NCI-H2196 treated with DMSO at 0.1 percent for 48 hours (cell line): Measurements from ENCODE around the gene ANKLE2.
"Not testable (repeated sequence)": the region's sequence is repeated elsewhere in the genome, so short reads cannot be mapped to it uniquely, and the experiment has no call there.

Experiments used
- DNase-seq: peaks from one replicate; lab custom pipeline; 2025; ENCODE audit not compliant: unreplicated experiment; lab: John Stamatoyannopoulos, UW

The ANKLE2 gene

DNA sequence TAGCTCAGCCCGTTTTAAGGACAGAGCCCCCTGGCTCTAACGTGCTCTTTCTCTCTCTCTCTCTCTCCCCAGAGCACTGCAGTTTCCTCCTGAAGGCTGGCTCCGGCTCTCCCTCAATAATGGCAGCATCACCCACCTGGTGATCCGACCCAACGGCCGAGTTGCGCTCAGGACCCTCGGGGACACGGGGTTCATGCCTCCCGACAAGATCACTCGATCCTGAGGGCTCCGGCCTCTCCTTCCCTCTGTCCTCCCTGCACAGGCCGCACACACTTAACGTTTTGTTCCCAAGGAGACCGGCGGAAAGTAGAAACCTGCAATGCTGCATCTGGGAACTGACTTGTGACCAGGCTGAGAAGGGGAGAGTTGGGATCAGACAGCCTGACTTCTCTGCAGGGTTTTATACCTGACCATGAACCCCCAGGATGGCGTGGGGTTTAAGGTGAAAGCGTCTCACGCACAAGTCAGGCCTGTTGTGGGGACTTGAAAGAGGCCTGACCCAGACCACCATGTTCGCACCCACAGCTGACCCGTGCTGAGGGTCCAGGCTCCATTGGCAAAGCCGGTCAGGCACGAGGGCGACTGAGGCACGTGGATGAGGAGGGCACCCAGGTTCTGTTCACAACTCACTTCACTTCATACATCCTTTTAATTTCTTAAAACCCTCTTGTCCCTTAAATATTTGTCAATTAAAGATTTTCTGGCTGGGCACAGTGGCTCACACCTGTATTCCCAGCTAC lies 40.9 kb downstream of the ANKLE2 start:
- no peak for DNase-seq

DNA sequence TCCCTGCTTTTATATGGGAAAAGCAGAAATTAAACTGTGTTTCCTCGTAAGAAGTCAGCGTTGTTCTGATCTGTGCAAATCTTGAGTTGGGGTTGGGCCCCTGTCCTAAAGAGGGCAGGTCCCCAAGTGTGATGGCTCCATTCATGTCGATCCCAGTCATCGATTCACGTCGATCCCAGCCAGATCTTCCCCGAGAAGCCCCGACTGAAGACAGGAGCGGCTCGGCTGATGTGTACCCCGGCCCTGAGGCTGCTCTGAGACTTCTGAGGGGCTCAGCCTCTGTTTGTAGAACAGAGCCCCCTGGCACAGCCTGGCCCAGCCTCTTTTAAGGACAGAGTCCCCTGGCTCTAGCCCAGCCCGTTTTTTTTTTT lies 41.7 kb downstream of the ANKLE2 start:
- DNase-seq = no peak

DNA sequence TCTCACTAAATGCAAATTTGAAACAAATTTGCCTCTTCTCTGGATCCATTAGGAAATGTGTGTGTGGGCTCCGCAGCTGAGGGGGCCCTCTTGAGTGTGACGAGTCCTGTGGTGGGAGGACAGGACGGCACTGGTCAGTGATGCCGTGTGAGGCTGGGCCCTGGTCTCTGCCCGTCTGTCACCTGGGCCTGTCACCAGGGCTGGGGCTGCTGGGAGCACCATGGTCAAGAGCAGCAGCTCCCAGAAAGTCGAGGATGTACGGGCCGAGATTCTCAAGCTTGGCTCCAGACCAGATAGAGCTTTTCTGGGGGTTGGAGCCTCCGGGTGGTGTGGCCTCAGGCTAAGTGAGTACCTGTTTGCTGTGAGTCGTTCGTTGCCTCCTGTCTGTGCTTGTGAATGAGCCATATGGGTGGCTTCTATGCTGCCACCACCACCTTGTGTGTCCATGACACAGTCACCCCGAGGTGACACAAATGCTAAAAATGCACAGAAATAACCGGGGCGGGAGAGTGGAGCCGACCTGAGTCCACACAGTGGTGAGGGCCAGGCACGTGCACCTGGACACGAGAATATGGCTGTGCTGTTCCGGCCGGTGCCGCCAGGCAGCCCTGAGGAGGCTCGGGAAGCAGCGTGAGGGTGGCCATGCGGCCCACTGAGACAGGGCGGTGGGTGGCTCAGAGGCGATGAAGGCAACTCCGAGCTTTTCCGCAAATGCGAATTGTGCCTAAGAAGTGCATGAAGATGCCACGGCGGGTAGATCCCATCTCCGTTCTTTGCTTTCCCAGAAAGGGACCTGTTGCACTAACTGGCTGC lies 42.3 kb downstream of the ANKLE2 start:
- no peak for DNase-seq

DNA sequence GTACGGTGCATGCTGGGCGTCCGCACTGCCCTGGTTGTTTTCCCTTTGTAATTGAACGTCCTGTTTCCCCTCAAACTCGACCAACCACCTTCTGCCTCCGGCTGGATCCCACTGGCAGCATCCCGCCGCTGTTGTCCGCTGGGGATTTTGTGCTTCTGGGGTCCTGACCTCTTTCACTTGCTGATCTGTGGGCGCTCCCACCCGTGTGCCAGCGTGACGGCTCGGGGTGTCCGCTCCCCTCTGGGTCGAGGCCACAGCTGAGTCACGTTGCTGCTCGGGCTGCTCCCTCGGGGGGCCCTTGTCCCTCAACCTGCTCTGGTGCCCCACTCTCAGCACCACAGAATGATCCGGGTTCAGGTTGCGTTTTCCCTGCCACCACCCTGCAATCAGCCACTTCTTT lies 43.0 kb downstream of the ANKLE2 start:
- DNase-seq = no peak

DNA sequence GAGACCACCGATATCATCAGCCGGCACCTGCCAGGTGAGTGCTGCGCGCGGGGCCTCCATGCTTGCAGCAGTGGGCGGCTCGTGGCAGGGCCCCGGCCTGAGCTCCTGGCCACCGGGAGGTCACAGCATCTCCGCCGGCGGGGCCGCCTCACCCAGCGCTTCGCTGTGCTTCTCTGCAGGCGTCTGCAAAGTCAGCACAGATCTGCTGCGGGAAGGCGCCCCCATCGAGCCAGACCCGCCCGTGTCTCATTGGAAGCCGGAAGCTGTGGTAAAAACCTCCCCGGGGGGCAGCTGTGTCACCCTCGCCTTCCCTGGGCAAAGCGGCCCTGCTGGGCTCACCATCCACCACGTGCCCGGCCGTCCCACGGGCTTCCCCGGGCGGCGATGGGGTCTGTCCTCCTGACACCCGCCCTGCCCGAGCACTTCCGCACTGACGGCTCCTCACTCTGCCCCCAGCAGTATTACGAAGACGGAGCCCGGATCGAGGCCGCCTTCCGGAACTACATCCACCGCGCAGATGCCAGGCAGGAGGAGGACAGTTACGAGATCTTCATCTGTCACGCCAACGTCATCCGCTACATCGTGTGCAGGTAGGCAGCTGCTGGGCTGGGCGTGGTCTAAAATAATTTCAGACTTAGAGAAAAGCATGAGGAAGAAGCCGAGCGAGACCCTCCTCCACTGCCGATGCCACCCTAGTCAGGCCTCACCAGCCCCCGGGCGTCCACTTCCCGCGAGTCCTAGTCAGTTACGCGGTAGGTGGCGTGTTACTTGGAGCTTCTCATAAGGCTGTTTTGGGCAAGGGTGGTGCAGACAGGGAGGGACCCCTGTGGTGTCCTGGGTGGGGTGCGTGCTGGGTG lies 43.9 kb downstream of the ANKLE2 start:
- no peak for DNase-seq

DNA sequence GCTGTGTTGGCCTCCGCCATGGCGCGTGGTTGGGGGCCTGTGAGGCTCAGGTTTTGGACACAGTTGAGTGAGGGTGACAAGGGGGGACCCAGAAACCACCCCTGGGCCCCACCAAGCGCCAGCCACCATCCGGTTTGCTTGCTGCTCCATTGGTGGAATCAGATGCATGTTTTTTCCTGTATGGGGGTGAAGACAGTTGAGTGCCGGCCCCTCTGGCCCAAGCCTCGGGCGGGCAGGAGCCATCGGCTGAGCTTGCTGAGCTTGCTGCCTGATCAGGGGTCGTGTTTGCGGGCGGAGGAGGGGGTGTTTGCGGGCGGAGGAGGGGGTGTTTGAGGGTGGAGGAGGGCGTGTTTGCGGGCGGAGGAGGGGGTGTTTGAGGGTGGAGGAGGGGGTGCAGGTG lies 44.6 kb downstream of the ANKLE2 start:
- no peak for DNase-seq

DNA sequence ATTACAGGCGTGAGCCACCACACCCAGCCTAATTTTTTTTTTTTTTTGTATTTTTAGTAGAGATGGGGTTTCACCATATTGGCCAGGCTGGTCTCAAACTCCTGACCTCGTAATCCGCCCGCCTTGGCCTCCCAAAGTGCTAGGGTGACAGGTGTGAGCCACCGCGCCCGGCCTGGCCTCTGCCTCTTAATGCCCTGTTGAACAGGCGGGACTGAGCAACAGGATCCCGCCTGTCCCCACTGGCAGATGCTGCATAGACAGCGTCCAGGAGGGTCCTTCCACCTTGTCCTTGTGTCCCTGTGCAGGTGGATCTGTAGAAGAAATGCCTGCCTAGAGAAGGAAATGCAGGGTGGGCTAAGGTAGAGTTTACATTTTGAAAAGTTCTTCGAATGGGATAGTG lies 45.3 kb downstream of the ANKLE2 start:
- no peak for DNase-seq

DNA sequence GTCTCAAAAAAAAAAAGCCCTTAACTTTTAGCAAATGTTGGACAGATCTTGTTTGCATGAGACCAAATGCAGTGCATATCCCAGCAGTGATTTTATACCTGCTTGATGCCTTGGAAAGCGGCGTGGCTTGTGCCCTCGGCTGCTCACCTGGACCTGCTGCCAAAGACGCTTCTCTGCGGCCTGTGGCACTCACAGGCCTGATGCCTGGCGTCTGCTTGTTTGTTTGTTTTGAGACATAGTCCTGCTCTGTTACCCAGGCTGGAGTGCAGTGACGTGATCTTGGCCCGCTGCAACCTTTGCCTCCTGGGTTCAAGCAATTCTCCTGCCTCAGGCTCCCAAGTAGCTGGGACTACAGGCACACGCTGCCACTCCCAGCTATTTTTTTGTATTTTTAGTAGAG lies 45.8 kb downstream of the ANKLE2 start:
- no peak for DNase-seq

DNA sequence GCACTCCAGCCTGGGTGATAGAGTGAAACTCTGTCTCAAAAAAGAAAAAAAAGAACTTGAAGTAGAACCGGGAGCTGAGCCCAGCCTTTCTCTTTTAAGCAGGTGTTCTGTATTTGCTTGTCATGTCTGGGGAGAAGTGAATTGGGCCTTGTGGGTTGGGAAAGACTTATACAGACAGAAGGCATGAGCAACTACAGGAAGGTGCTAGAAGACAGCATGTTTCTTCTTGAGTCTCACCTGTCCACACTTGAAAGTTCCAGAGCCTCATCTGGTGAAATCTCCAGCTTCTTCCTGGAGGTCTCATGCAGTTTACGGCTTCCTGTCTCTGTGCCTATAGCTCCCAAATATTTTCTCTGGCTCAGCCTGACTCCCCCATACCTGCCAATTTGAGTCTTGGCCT lies 48.5 kb downstream of the ANKLE2 start:
- DNase-seq = no peak

DNA sequence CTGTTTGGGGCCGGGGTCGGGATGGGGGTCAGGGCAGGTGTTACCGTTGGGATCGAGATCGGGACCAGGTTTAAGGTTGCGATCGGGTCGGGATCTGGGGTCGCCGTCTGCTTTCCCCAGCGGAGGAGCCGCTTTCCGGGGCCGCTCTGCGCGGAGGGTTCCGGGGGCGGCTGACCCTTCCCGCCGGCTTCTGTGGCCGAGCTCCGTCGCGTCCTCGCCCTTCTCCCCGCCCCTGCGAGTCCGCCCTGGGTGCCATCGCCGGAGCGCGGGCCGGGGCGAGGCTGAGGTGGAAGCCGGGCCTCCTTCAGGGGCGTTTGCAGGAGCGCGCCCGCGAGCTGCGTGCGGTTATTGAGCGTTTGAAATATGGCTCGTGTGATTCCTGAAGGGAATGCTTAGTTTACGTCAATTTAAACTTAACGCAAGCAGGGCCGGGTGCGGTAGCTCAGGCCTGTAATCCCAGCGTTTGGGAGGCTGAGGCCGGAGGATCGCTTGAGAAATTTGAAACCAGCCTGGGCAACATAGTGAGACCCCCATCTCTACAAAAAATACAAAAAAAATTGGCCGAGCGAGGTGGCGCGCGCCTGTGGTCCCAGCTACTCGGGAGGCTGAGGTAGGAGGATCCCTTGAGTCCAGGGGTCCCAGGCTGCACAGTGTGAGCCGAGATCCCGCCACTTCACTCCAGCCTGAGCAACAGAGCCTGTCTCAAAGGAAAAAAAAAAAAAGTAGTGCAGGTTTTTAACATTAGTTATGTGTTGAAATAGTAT lies 50.4 kb downstream of the ANKLE2 start:
- DNase-seq = no peak

DNA sequence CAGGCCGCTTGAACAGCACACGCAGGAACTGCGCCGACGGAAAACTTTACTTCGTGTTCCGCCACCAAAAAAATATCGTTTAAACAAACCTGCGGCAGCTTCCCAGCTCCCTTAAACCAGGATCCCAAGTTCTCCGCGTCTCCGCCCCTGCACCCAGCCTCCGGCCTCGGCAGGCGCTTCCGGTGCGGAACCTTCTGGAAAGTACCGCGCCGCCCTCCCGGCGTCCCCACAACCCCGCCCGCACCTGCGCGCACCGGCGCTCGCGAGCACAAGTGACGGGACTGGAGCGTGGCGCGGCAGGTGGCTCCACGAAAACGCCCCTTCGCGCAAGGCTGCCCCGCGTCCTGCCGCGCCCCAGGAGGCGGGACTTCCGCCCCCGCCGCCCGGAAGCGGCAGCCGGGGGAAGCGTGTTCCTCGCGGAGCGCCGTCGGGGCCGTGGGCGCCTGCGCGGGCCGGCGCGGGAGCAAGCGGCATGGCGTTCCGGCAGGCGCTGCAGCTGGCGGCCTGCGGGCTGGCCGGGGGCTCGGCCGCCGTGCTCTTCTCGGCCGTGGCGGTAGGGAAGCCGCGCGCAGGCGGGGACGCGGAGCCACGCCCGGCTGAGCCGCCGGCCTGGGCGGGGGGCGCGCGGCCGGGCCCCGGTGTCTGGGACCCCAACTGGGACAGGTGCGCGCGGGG lies 51.1 kb downstream of the ANKLE2 start, which contains the start of gene PGAM5:
TSS of gene PGAM5 (plus strand) at position 438 of the 675 bp plus-strand sequence. CDS start at position 473, 35 bp downstream.
- DNase-seq = peak; percentile 82

DNA sequence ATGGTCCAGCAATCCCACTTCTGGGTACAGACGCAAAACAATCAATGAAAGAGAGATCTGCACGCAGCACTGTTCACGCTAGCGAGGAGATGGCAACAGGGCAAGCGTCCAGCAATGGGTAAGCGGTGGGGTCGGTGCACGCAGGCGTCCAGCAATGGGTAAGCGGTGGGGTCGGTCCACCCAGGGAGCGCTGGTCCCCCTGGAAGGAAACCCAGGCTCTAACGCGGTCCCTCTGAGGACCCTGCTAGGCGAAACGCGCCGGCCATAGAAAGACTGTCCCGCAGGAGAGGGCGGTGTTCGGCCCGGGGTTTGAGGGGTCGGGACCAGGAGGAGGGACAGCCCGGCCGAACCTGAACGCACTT lies 51.6 kb downstream of the ANKLE2 start:
- no peak for DNase-seq

DNA sequence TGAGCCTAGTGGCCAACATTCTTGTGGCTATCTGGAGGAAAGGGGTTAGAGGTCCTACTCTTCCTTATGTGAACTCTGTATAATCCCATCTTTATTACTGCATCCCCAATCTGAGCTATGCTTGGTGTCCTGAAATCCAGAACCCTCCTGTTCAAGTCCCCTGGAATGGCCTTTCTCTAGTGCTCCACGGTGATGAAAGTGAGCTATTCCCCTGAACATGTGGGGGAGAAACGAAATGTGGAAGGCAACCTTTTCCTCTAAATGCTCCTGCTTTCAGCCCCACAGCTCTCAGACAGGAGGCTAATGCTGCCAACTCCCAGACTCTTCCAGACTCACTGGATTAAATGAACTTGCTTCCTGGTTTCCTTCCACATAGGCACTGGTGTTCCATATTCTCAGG lies 53.5 kb downstream of the ANKLE2 start:
- no peak for DNase-seq

DNA sequence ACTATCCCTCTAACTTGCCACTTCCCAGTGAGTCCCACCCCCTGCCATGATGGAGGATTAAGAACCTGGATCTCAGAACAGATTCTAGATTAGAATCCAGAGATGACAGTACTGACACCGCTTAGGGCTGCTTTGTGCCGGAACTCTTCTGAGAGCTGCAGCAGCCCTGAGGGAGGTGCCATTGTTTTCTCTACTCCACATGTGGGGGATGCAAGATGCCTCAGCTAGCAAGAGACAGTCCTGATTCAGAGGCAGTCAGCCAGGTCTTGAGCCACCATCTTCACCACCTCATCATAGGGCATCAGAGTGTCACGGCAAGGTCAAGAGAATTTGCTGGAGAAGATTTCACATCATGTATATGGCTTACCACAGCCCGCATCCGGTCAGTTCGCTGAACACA lies 54.4 kb downstream of the ANKLE2 start:
- no peak for DNase-seq

DNA sequence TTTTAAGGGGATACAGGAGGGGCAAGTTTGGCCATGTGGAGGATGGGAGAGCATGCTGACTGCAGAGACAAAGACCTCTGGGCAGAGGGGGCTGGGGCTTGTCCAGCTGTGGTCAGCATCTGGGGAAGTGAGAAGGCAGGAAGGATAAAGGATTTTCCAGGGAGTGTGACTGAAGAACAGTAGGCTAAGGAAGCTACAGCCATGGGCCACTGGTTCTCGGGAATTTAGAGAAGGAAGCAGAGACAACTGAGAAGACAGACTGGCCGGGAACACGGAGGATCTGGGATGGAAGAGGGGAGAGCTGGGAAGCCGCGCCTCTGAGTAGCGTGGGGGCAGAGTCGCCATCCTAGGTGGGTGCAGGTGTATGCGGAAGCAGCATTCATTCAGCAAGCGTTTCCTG lies 58.0 kb downstream of the ANKLE2 start:
- no peak for DNase-seq

DNA sequence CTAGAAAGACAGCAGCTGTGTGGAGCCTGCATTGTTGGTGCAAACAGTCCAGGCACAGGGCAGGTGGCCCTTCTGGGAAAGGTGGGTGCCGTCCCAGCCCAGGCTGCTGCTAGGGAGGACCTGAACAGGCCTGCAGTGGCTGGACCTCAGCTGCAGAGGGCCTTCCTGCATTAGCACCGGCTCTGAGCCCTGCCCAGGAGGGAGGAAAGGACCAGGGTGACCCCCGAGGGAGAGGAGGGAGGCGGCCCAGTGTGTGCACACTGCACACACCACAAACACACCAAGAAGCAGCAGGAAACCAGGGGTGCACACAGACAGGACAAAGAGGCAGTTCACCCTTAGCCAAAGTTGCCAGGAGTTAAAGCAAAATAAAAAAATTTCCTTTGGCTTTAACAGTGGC lies 59.0 kb downstream of the ANKLE2 start:
- no peak for DNase-seq

DNA sequence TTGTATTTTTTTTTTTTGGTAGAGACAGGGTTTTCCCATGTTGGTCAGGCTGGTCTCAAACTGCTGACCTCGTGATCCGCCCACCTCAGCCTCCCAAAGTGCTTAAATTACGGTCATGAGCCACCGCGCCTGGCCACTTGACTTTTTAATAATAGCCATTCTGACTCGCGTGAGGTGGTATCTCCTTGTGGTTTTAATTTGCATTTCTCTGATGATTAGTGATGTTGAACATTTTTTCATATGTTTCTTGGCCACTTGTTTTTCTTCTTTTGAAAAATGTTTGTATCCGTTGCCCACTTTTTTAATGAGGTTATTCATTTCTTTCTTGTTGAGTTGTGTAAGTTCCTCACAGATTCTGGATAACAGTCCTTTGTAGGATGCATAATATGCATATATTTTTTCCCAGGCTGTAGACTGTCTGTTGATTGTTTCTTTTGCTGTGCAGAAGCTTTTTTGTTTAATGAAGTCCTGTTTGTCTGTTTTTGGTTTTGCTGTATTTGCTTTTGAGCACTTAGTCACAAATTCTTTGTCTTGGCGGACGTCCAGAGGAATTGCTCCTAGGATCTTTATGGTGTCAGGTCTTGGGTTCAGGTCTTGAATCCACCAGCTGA lies 61.3 kb downstream of the ANKLE2 start:
- no peak for DNase-seq

DNA sequence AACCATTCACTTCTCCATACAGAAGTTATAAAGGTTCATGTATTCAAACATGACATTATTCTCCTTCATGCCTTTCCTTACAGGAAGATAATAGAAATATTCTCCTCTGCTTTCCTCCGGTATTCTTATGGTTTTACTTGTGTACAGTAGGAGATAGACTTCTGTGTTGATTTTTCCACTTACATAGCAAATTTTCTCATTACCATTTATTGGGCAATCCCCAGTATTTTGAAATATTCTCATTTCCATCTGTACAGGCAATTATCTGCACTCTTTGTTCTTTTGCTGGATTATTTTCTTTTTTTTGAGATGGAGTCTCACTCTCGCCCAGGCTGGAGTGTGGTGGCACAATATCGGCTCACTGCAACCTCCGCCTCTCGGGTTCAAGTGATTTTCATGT lies 63.3 kb downstream of the ANKLE2 start:
- DNase-seq = no peak

DNA sequence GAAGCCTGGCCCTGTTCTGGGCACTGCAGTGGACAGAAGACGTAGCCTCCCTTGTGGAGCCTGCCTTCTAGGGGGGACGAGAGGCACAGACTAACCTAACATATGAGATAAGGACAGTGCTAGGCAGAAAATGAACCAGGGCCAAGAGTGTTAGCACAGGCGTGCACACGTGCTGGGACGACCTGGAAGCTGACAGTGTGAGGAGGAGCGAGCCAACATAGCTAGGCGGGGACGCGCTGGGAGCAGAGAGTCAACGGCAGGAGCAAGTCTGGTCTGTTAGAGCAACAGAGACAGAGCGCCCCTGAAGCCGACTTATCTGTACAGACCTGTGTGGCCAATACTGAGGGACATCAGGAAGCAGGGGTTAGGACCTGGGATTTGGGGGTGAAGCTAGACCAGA lies 66.2 kb downstream of the ANKLE2 start:
- DNase-seq = no peak

DNA sequence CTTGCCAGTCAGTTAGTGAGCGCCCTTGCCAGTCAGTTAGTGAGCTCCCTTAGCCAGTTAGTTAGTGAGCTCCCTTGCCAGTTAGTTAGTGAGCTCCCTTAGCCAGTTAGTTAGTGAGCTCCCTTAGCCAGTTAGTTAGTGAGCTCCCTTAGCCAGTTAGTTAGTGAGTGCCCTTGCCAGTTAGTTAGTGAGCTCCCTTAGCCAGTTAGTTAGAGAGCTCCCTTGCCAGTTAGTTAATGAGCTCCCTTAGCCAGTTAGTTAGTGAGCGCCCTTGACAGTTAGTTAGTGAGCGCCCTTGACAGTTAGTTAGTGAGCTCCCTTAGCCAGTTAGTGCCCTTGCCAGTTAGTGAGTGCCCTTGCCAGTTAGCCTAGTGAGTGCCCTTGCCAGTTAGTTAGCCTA lies 66.7 kb downstream of the ANKLE2 start:
- not testable (repeated sequence) for DNase-seq
